ENCODE data around the gene COL5A2.

The COL5A2 gene

GRCh38 chr2:189095101-189095500, 84.5 kb downstream of the COL5A2 start:
- DNase-seq: no peak

- DNase-seq: no peak
Measured at GRCh38 chr2:189092936-189093335, 86.6 kb downstream of the COL5A2 start.

- DNase-seq: no peak
Measured at GRCh38 chr2:189091253-189091652, 88.3 kb downstream of the COL5A2 start.

- no peak for DNase-seq
Measured at GRCh38 chr2:189088591-189089205, 90.9 kb downstream of the COL5A2 start.

- no peak for DNase-seq
Measured at GRCh38 chr2:189086710-189087109, 92.9 kb downstream of the COL5A2 start.

GRCh38 chr2:189086250-189086649, 93.3 kb downstream of the COL5A2 start:
- no peak for DNase-seq

- DNase-seq: no peak
Measured at GRCh38 chr2:189083606-189084005, 96.0 kb downstream of the COL5A2 start.

- no peak for DNase-seq
Measured at GRCh38 chr2:189083106-189083505, 96.5 kb downstream of the COL5A2 start.

- DNase-seq: no peak
Measured at GRCh38 chr2:189082376-189082975, 97.1 kb downstream of the COL5A2 start.

- no peak for DNase-seq
Measured at GRCh38 chr2:189076572-189076971, 103.0 kb downstream of the COL5A2 start.

GRCh38 chr2:189076120-189076519, 103.4 kb downstream of the COL5A2 start:
- DNase-seq: no peak

GRCh38 chr2:189074506-189074905, 105.1 kb downstream of the COL5A2 start:
- DNase-seq: no peak

- no peak for DNase-seq
Measured at GRCh38 chr2:189072036-189072435, 107.5 kb downstream of the COL5A2 start.

GRCh38 chr2:189069855-189070619, 109.5 kb downstream of the COL5A2 start:
- no peak for DNase-seq

GRCh38 chr2:189066037-189066436, 113.5 kb downstream of the COL5A2 start:
- no peak for DNase-seq

GRCh38 chr2:189060096-189060642, 119.4 kb downstream of the COL5A2 start:
- DNase-seq: peak; percentile 70

- DNase-seq: no peak
Measured at GRCh38 chr2:189057316-189057715, 122.2 kb downstream of the COL5A2 start.

GRCh38 chr2:189056200-189057106, 123.1 kb downstream of the COL5A2 start:
- no peak for DNase-seq

GRCh38 chr2:189050165-189050712, 129.3 kb downstream of the COL5A2 start:
- DNase-seq: no peak

GRCh38 chr2:189049709-189050164, 129.8 kb downstream of the COL5A2 start:
- DNase-seq: no peak

GRCh38 chr2:189048189-189048588, 131.4 kb downstream of the COL5A2 start:
- DNase-seq: no peak

GRCh38 chr2:189047171-189047888, 132.2 kb downstream of the COL5A2 start:
- no peak for DNase-seq
